ENCODE results near the gene NEXMIF.

- peak in 1 of 3 experiments; percentile 16 for TF ChIP-seq CTCF (optimal IDR thresholded peaks at IDR 0.05 in 1 of 3, IDR thresholded peaks at IDR 0.05 in 1 of 3, conservative IDR thresholded peaks at IDR 0.05 in 1 of 3; ENCODE audit: extremely low read depth in 1 of 3, insufficient read depth in 2 of 3, low read length in 3 of 3)
- no peak for TF ChIP-seq EZH2 (IDR thresholded peaks at IDR 0.05; ENCODE audit: low read length)
Observed at GRCh38 chrX:74788545-74789086, 136.6 kb downstream of the NEXMIF start.
